ENCODE results near the gene ACADSB.

The ACADSB gene

GRCh38 chr10:123043409-123043925 lies 34.7 kb downstream of the ACADSB start:
- DNase-seq = peak; percentile 2

GRCh38 chr10:123044391-123044790 lies 35.6 kb downstream of the ACADSB start:
- no peak for DNase-seq

DNA sequence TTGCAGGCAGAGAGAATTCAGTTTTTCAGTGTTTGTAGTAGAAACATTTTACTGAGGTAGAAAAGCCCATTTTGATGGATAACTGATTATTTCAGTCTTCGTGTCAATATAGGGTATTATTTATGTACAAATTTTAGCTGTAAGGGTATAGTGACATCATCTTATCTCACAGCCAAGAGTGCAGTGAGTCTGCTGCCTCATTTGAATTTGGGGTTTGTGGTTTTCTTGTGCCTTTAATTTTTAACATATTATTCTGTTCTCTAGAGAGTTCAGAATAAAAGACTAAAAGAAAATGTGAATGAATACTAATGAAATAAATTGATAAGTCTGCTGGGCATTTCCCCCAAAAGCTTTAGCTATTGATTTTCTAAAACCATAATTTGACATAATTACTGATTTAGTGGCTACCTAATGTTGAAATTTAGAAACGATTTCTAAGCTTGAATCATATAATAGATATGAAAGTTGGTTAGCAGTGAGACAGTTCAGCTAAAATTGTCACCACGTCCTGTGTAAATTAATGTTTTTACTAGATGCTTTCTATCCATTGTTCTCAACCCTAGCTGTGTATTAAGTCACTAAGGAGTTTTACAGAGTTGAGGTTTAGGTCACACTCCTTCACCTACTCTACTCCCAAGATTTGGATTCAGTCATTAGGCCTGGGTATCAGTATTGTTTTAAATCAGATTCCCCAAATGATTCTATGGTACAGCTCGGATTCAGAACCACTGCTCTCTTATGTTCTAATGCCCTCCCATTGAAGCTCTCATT lies 37.3 kb downstream of the ACADSB start:
- no peak for DNase-seq

- no peak for DNase-seq
Observed at GRCh38 chr10:123057968-123058367, 49.2 kb downstream of the ACADSB start.

DNA sequence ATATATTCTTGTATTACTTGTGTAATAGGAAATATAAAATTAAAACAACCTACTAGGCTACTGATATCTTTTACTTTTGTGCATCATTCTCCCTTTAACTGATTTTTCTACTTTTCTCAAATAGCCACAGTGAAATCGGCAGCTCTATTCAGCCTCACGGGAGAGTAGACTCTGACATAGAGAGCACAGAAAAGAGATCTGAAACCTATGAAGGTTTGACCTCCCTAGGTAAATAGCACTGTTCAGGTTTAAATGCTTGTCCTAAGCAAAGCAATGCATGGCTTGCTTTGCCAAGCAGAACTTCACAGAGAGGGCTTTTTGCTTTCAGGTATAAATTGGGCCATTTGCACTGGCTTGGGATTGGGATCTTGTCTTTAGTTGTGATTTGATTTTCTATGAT lies 53.1 kb downstream of the ACADSB start:
- DNase-seq = no peak

DNA sequence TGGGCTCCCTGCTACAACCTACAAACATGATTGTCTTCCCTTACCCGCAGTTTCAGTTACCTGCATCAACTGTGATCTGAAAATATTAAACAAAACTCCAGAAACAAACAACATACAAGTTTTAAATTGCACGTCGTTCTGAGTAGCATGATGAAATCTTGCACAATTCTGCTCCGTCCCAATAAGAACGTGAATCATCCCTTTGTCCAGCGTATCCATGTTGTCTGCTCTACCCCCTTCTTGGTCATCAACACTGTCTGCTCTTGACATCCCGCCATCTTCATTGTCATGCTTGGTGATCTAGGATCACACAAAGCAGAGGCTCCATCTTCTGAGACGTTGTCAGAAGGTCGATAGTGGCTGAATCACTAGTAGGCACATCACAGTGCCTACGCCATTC lies 53.9 kb downstream of the ACADSB start:
- DNase-seq = no peak

DNA sequence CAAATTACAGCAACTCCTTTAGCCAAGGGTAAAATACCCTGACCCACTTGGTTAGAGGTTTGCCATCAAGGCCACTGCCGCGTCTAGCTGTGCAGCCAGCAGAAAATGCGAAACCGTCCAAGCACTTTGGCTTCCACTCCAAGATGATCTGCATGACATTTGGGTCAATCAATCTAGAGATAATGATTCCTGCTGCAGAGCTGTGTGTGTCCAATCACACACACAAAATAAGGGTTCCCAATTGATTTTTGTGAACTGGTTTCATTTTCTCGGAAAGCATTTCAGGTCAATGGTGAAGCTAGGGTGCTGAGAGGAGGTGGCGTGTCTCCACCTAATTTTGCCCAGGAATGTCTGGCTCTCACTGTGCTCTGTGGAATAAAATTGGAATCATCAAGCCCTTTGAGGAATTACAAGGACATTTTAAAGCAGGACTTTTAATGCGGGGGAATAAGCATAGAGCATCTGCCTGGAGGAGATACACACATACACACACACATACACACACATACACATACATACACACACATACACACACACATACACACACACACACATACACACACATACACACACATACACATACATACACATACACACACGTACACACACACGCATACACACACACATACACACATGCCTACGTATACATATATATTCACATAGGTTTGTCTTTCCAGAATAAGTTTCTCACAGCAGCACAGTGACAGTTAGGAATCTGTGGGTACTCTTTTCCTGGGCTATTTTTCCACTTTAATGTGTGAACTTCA lies 59.5 kb downstream of the ACADSB start:
- DNase-seq = no peak

GRCh38 chr10:123069246-123069986 lies 60.6 kb downstream of the ACADSB start:
- no peak for DNase-seq

- DNase-seq = no peak
Observed at GRCh38 chr10:123073187-123073586, 64.4 kb downstream of the ACADSB start.

GRCh38 chr10:123074215-123074614 lies 65.4 kb downstream of the ACADSB start:
- DNase-seq = no peak

DNA sequence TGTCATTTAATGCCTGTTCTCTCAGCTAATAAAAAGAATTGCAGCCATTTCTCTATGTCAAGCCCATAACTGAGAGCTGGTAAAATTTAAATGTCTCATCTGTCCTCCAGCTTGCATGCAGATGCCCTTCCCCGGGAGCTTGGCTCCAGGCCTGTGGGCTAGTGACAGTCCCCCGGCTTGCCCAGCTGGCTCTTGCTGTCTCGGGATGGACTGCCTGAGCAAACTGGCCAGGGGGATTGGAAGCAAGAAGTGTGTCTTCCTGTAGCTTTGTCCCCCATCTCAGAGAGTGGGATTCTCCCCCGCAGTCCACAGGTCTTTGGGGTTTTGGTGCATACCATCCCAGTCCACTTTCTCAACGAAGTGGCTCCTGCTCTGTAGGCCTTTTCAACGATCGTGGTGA lies 73.1 kb downstream of the ACADSB start:
- DNase-seq = no peak

DNA sequence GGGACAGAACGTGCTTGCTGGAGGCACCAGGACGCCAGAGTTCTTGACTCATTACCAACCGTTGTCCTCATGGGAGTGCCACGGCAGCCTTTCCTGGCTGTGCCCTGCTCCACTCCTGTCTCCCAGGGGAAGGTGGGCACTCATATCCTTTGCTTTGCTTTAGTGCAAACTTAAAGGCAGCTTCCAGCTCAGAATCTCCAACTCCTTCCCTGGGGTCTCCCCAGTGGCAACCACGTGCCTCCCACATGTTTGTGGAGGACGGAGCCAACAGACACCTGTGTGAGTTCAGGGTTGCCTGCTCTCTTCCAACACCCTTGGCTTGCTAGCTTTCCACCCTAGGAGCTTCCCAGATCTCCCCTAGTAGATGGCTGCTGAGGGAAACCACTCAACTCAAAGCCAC lies 75.0 kb downstream of the ACADSB start:
- no peak for DNase-seq

GRCh38 chr10:123086281-123086680 lies 77.5 kb downstream of the ACADSB start:
- DNase-seq = no peak

DNA sequence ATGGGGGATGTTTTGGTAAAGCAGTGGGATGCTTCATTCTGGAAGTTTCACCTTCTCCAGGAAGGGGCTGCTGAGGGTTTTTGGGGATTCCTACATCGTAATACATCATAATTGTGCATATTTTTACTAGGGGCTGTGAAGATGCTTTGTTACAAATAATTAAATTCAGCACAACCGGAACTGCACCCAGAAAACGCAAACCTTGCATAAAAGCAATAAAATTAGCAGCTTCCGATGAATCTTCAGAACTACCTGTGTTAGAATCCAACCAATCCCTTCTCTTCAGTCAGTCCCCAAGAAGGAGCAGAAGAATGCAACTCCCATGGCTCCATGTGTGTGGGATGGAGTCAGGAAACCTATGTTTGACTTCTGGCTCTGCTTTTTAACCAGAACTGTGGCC lies 78.5 kb downstream of the ACADSB start:
- no peak for DNase-seq

DNA sequence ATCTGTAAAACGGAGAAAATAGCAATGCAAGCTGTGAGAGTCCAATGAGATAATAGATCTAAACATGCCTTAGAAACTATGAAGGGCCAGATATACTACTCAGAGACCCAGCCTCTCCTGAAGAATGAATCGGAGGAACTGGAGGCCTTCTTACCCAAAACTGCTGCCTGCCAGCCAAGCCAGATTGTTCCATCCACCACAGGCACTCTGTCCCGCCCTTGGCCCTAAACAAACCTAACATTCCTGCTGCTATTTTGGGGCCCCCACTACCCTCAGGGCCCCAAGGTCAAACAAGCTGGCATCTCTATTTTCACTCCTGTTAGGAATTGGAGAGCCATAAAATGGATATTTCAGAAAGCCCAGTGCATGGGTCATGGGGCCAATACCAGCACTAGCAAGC lies 79.0 kb downstream of the ACADSB start:
- no peak for DNase-seq

GRCh38 chr10:123092635-123093414 lies 84.0 kb downstream of the ACADSB start:
- DNase-seq = no peak

- no peak for DNase-seq
Observed at GRCh38 chr10:123093489-123093888, 84.7 kb downstream of the ACADSB start.

DNA sequence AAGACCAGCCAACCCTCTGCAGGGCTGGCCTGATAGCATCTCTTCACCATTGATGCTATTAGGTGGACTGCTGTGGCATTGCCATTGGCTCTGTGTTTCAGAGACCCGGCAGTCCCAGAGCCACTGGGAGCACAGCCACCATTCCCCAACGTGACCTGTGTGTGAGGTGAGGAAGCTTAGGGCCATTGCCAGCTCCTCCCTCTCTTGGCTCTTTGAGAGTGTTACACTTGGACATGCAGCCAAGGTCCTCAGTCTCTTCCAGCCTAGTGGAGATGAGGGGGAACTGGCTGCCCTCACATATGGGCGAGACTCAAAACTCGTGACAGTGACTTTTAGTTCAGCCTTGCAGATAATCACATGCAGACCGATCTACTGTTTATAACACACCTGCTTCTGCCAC lies 87.6 kb downstream of the ACADSB start:
- no peak for DNase-seq

DNA sequence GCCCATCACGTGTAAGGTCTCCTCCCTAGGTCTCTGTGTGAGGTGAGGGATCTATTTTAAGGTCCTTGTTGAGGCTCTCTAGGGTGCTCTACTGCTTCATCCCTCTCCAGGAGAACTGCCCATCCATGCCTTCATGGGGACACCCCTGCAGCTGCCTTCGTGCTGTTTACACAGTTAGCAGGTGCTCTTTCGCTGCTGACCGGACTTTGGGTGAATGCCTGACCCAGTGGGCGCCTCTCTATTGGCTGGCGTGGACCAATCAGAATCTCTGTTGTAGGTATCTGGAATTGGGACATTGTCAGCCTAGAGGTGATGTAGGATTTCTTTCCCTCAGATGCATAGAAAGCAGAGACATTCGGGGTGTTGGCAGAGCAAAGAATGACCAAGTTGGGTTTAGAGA lies 88.2 kb downstream of the ACADSB start:
- DNase-seq = no peak

GRCh38 chr10:123100030-123100762 lies 91.4 kb downstream of the ACADSB start:
- no peak for DNase-seq

- DNase-seq = no peak
Observed at GRCh38 chr10:123101872-123102271, 93.1 kb downstream of the ACADSB start.

DNA sequence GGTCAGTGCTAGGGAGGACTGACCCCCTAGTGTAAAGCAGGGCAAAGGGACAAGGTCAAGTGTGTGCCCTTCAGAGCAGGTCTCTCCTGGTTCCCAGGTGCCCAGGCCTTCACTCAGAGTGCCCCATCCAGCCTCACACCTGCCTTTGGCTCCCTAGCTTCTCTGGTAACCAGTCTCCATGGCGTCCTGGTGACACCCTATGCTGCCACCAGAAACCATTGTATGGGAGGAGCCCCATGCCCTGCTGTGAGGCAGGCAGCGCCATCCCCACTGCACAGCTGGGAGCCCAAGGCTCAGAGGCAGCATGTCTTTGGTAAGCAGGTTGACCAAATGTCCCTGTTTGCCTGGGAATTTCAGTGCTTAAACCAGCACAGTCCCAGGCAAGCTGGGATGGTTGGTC lies 93.9 kb downstream of the ACADSB start:
- no peak for DNase-seq

Data from DMS79 (cell line).